ENCODE measurements around the gene CLCN3. TPM values are rescaled to one million over a fixed set of nuclear protein-coding genes. Genes with fewer than 3 reads are reported as not detected.
"Not testable (repeated sequence)": the region's sequence is repeated elsewhere in the genome, so short reads cannot be mapped to it uniquely, and the experiment has no call there.

CLCN3 gene
- total RNA-seq, 1 donor from 2014 or later = 30.2 TPM

DNA sequence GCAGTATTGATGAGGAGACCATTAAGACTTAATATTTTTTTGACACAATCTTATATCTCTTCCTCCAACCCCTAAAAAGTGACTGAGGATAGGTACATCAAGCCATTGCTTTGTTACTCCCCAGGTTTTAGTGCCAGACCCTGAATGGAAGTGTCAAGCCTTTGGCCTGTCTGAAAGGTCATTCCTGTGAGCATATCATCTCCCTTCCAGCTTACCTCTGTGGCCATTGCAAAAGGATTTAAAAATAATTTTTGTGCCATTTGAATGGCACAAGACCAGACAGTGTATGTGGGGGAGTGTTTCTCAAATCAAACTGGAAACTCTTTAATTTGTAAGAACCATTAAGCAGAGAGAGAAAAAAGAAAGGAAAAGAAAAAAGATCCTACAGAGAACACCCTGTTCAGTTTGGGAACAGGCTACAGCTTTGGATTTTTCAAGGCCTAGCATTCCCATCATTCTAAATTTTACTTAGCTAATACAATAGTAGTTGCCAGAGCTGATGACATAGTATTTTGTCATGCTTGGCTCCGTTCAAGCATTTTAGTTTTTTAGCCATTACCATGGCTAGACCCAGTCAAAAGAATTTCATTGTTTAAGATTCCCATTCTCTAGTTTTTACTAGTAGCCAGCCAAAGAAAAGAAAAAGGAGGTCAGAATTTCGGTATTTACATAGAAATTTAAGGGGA is 87.7 kb downstream of the CLCN3 start:
- DNase-seq (ENCODE audit: low spot score) = no peak
- no peaks in the 10 kb centered on the region for H3K27me3 Mint-ChIP-seq (ENCODE audit: insufficient read depth)
- H3K9me3 Mint-ChIP-seq = no peaks in the 10 kb centered on the region
- peaks cover 6% of the 10 kb centered on the region for H3K4me1 Mint-ChIP-seq (ENCODE audit: low read depth)
- H3K27ac Mint-ChIP-seq = no peak overlapping the region
- H3K36me3 Mint-ChIP-seq (ENCODE audit: low read depth) = peaks cover 12% of the 10 kb centered on the region
- no peak overlapping the region for H3K4me3 Mint-ChIP-seq
- intact Hi-C loops (cut with micrococcal nuclease) = no loop called here

DNA sequence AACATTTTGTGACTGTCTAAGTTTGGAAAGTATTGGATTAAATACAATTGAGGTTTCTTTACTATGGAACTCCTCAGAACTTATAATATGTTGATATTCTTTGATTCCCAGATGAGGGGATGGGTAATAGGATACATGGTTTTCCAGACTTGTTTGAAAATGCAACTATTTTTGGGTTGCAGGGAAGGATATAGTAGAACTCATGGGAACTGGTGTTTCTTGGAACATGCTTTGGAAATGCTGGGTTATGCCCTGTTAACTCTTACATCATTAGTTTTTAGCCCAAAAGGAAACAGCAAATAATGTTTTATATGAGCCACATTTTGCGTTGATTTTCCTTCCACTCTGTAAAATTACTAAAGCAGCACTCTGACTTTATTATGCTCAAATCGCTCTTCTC is 95.4 kb downstream of the CLCN3 start:
- Mint-ChIP-seq H3K9me3 (no peaks in the 10 kb centered on the region), H3K4me3 (no peak overlapping the region), H3K27me3 (ENCODE audit: insufficient read depth) (no peaks in the 10 kb centered on the region), H3K36me3 (ENCODE audit: low read depth) (peaks cover 22% of the 10 kb centered on the region), H3K27ac (no peak overlapping the region), H3K4me1 (ENCODE audit: low read depth) (peaks cover 18% of the 10 kb centered on the region)
- no peak for DNase-seq (ENCODE audit: low spot score)
- intact Hi-C loops (cut with micrococcal nuclease) = no loop called here

DNA sequence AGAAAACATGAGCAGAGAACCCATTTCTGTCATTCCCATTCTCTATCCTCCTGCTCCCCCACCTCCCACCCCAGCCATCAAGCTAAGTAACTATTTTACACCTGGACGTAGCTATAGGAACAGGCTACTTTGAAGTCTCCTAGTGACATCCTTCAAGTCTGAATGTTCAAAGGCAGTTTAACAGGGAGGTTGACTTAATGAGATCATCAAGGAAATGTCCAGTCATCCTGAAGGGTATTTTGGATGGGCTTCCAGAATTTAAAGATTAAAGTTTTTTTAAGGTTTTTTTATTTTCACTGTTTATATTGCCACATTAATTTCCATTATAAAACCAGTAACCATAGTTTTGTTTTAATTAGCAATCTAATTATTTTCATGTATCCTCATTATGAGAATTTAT is 96.3 kb downstream of the CLCN3 start:
- intact Hi-C loops (cut with micrococcal nuclease) = no loop called here
- Mint-ChIP-seq H3K27ac (no peak overlapping the region), H3K4me3 (no peak overlapping the region), H3K9me3 (no peaks in the 10 kb centered on the region), H3K27me3 (ENCODE audit: insufficient read depth) (no peaks in the 10 kb centered on the region), H3K36me3 (ENCODE audit: low read depth) (peaks cover 25% of the 10 kb centered on the region), H3K4me1 (ENCODE audit: low read depth) (peaks cover 18% of the 10 kb centered on the region)
- no peak for DNase-seq (ENCODE audit: low spot score)

DNA sequence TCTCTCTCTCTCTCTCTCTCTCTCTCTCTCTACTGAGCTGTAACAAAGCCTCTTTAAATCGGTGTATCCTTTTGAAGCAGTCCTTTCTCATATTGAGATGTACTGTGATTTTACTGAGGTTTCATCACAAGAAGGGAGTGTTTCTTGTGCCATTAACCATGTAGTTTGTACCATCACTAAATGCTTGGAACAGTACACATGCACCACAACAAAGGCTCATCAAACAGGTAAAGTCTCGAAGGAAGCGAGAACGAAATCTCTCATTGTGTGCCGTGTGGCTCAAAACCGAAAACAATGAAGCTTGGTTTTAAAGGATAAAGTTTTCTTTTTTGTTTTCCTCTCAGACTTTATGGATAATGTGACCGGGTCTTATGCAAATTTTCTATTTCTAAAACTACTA is 100.2 kb downstream of the CLCN3 start:
- Mint-ChIP-seq H3K27ac (no peak overlapping the region), H3K36me3 (ENCODE audit: low read depth) (peaks cover 21% of the 10 kb centered on the region), H3K4me3 (no peak overlapping the region), H3K27me3 (ENCODE audit: insufficient read depth) (no peaks in the 10 kb centered on the region), H3K4me1 (ENCODE audit: low read depth) (peaks cover 12% of the 10 kb centered on the region), H3K9me3 (no peaks in the 10 kb centered on the region)
- DNase-seq (ENCODE audit: low spot score) = no peak
- intact Hi-C loops (cut with micrococcal nuclease) = no loop called here

DNA sequence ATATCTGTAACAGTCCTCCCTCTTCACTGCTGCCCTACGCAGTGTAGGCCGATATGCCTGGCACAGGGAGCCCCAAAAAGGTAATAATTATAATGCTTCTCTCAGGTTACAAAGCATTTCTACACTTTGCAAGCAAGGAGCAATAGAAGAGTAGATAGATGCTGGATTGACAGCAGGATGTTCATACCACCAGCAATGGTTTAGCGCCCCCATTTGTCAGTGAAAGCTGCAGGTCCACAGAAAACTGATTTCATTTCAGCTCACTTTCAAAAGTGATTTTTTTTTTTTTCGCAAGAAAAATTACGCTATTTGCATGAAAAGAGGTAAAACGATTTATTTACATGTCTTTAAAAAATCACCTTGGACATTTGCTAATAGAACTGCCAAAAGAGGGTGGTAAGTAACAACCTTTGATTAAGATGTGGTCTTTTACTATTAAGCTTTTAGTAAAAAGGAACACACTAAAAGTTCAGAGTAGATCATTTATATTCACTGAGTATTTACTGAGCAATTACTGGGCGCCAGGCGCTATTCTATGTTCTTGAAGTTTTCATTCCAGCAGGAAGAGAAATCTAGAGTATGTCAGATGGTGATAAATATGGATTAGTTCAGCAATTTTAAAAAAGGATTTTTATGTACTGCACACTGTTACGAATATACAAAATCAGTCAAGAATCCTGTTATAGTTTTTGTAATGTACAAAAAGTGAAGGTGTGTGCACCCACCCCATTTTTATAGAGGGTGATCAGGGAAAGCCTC is 103.0 kb downstream of the CLCN3 start:
- Mint-ChIP-seq H3K27me3 (ENCODE audit: insufficient read depth) (no peaks in the 10 kb centered on the region), H3K27ac (no peak overlapping the region), H3K9me3 (no peaks in the 10 kb centered on the region), H3K36me3 (ENCODE audit: low read depth) (peaks cover 19% of the 10 kb centered on the region), H3K4me3 (no peak overlapping the region), H3K4me1 (ENCODE audit: low read depth) (peaks cover 12% of the 10 kb centered on the region)
- intact Hi-C loops (cut with micrococcal nuclease) = no loop called here
- no peak for DNase-seq (ENCODE audit: low spot score)

DNA sequence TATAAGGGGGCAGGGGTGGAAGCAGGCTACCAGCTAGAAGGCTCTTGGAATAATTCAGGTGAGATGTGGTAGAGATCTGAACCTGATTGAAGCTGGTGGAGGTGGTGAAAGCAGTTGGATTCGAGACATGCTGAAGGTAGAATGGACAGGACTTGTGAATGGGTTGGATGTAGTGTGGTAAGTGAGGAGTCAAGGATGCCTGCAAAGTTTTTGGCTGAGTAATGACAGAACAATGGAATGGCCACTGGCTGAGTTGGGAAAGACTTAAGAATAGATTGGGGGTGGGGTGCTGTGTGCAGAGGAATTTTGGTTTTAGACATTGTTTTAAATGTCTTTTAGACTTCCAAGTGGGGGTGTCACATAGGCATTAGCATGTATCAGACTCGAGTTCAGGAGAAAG is 103.9 kb downstream of the CLCN3 start:
- H3K27me3 Mint-ChIP-seq (ENCODE audit: insufficient read depth) = no peaks in the 10 kb centered on the region
- intact Hi-C loops (cut with micrococcal nuclease) = no loop called here
- H3K27ac Mint-ChIP-seq = no peak overlapping the region
- H3K9me3 Mint-ChIP-seq = no peaks in the 10 kb centered on the region
- peaks cover 19% of the 10 kb centered on the region for H3K36me3 Mint-ChIP-seq (ENCODE audit: low read depth)
- no peak for DNase-seq (ENCODE audit: low spot score)
- H3K4me3 Mint-ChIP-seq = no peak overlapping the region
- H3K4me1 Mint-ChIP-seq (ENCODE audit: low read depth) = peaks cover 12% of the 10 kb centered on the region

DNA sequence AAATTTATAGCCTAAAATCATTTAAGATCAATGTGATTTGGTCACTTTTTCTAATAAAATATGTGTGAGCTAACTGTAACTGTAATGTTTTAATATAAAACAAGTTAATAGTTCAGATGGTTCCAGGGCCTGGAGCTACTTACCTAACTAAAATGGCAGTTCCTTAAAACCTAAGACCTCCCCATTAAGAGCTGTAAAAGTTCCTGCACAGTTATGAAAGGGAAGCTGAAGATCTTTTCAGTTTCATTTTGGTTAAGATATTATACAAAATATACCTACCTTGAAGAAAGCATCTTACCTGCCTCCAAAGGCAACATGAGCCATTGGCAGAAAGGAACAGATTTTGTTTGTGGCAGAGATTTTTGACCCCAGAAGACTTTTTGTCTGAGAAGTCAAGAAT is 107.2 kb downstream of the CLCN3 start:
- no peak overlapping the region for H3K4me3 Mint-ChIP-seq
- intact Hi-C loops (cut with micrococcal nuclease) = no loop called here
- H3K27ac Mint-ChIP-seq = no peak overlapping the region
- H3K4me1 Mint-ChIP-seq (ENCODE audit: low read depth) = no peaks in the 10 kb centered on the region
- H3K9me3 Mint-ChIP-seq = no peaks in the 10 kb centered on the region
- H3K36me3 Mint-ChIP-seq (ENCODE audit: low read depth) = peaks cover 13% of the 10 kb centered on the region
- no peaks in the 10 kb centered on the region for H3K27me3 Mint-ChIP-seq (ENCODE audit: insufficient read depth)
- no peak for DNase-seq (ENCODE audit: low spot score)

DNA sequence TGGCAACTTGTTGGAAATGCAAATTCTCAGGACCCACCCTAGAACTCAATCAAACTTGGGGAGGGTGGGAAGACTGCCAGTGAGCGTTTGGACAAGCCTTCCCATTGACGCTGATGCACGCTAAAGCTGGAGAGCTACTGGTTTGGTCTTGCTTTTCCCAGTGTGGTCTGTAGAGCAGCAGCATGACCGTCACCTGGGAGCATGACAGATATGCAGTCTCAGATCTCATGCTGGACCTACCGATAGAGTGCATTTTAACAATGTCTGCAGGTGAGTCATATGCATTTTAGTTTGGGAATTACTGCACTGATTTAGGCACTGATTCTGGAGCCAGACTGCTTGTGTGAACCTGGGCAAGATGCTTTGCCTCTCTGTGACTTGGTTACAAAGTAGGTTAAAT is 110.2 kb downstream of the CLCN3 start:
- H3K9me3 Mint-ChIP-seq = no peaks in the 10 kb centered on the region
- H3K27ac Mint-ChIP-seq = no peak overlapping the region
- peaks cover 15% of the 10 kb centered on the region for H3K36me3 Mint-ChIP-seq (ENCODE audit: low read depth)
- DNase-seq (ENCODE audit: low spot score) = no peak
- H3K4me1 Mint-ChIP-seq (ENCODE audit: low read depth) = no peaks in the 10 kb centered on the region
- H3K27me3 Mint-ChIP-seq (ENCODE audit: insufficient read depth) = no peaks in the 10 kb centered on the region
- no peak overlapping the region for H3K4me3 Mint-ChIP-seq
- intact Hi-C loops (cut with micrococcal nuclease) = no loop called here

DNA sequence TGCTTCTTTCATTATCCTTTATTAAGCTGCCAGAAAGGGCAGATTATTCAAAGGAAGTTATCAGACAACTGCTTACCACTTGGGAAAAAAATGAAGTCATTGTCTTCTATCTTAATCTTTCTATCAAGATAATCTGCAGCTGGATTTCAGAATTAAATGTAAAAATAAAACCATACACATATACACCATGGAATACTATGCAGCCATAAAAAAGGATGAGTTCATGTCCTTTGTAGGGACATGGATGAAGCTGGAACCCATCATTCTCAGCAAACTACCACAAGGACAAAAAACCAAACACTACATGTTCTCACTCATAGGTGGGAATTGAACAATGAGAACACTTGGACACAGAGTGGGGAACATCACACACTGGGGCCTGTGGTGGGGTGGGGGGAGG is 118.2 kb downstream of the CLCN3 start:
- H3K27me3 Mint-ChIP-seq (ENCODE audit: insufficient read depth); H3K27ac Mint-ChIP-seq; H3K4me1 Mint-ChIP-seq (ENCODE audit: low read depth); DNase-seq (ENCODE audit: low spot score); H3K4me3 Mint-ChIP-seq; intact Hi-C loops (cut with micrococcal nuclease); H3K9me3 Mint-ChIP-seq: not testable (repeated sequence)
- H3K36me3 Mint-ChIP-seq (ENCODE audit: low read depth) = peaks cover 34% of the 10 kb centered on the region

DNA sequence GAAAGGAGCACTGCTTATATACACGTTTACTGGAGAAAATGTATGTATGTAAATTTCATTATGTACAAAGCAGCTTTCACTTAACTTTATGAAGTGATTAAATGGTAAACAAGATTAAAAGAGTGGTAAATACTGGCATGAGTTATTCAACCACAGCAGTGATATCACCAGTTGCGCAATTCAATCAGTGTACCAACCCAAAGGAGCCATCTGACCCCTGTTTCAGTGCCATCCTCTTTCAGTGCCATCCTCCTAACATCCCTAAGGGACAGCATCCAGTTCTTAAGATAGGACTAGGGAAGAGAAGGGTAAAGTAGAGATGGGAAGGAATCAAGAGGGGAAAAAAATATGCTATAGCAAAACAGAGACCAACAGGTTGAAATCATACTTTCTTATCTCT is 121.2 kb downstream of the CLCN3 start:
- DNase-seq (ENCODE audit: low spot score) = no peak
- no peaks in the 10 kb centered on the region for H3K9me3 Mint-ChIP-seq
- H3K4me3 Mint-ChIP-seq = no peak overlapping the region
- peaks cover 31% of the 10 kb centered on the region for H3K36me3 Mint-ChIP-seq (ENCODE audit: low read depth)
- no peaks in the 10 kb centered on the region for H3K27me3 Mint-ChIP-seq (ENCODE audit: insufficient read depth)
- no peaks in the 10 kb centered on the region for H3K4me1 Mint-ChIP-seq (ENCODE audit: low read depth)
- no peak overlapping the region for H3K27ac Mint-ChIP-seq
- intact Hi-C loops (cut with micrococcal nuclease) = no loop called here

DNA sequence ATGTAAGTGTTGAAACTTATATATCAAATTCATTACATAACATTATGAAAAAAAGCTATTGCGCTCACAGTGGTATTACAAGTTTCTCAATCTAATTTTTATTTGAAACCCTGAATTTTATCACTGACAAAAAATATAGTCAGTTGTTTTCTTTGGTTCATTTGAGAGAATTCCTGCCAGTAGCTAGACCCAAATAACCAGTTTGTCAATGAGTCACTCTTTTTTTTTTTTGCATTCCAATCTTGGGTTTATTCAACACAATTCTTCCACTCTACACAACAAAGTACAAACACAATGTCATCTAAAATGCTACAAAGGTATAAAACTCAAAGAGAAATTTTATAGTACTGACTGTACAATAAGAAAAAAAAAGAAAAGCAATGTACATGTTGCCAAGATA is 124.2 kb downstream of the CLCN3 start:
- Mint-ChIP-seq H3K4me1 (ENCODE audit: low read depth) (no peaks in the 10 kb centered on the region), H3K9me3 (no peaks in the 10 kb centered on the region), H3K27ac (no peak overlapping the region), H3K27me3 (ENCODE audit: insufficient read depth) (no peaks in the 10 kb centered on the region), H3K4me3 (no peak overlapping the region), H3K36me3 (ENCODE audit: low read depth) (peaks cover 18% of the 10 kb centered on the region)
- no peak for DNase-seq (ENCODE audit: low spot score)
- intact Hi-C loops (cut with micrococcal nuclease) = no loop called here

DNA sequence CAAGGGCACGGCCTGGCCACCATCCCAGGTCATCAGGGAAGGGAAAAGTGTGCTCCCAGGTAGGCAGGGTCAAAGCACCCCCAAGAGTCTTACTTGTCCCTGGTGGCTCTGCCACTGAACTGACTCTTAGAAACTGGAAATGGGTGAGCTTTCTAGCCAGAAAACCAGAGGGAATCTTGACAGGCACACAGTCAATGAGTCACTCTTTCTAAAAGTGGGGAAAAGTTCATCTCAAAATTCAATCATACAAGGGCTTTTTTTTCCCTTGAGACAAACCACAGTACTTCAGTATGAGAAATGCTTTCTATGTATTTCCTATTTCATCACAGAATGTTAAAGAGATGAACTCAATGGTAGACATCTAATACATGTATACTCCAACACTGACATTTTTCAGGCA is 124.9 kb downstream of the CLCN3 start:
- Mint-ChIP-seq H3K4me1 (ENCODE audit: low read depth) (no peaks in the 10 kb centered on the region), H3K27me3 (ENCODE audit: insufficient read depth) (no peaks in the 10 kb centered on the region), H3K9me3 (no peaks in the 10 kb centered on the region), H3K36me3 (ENCODE audit: low read depth) (peaks cover 18% of the 10 kb centered on the region), H3K4me3 (no peak overlapping the region), H3K27ac (no peak overlapping the region)
- intact Hi-C loops (cut with micrococcal nuclease) = no loop called here
- no peak for DNase-seq (ENCODE audit: low spot score)

DNA sequence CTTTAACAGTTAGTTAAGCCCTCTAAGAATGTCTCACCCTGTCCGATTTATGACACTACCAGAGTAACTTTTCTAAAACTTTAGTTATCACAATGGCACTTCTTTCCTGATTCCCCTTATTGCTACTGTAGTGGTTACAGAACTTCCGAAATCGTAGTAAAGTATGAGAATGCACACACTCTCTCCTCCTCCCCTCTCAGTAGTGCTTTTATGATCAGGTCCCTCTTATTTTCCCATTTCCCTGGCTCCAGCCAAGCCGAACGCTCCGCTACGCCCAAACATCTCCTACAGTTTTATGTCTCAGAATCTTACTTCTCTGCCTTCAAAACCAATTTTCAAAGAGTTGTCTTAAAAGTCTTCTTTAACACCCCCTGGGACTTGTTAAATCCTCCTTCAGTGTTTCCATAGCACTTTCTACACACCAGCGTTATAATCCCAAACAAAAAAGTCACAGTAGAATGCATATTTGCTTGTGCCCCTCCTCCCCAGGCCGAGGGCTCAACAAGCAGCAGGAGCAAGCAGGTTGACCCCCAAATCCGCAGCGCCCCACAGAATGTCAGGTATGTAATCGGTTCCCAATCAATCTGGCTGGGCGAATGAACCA is 136.7 kb downstream of the CLCN3 start:
- Mint-ChIP-seq H3K27ac (peak overlapping the region; percentile 69), H3K4me3 (peak overlapping the region; percentile 93), H3K4me1 (ENCODE audit: low read depth) (peaks cover 32% of the 10 kb centered on the region), H3K36me3 (ENCODE audit: low read depth) (peaks cover 11% of the 10 kb centered on the region), H3K27me3 (ENCODE audit: insufficient read depth) (peaks cover 2% of the 10 kb centered on the region), H3K9me3 (no peaks in the 10 kb centered on the region)
- intact Hi-C loops (cut with micrococcal nuclease) = loop anchor here (1.0 kb wide), 3 partner anchors 97 to 747 kb away; partner anchors contain the start of gene CBR4
- DNase-seq (ENCODE audit: low spot score) = no peak

Data from activated T-helper 1 cell treated with anti-CD3 and anti-CD28 coated beads, Interleukin-12 subunit alpha, Interleukin-12 subunit beta, Interleukin-2, Interleukin-4 antibody, amounts not matched to agents 30 ng/mL and 10 ng/mL and 1 ng/mL, durations not matched to agents 14 hours and 24 hours and 36 hours (primary cell).